NK-92 (cell line): ENCODE results near the gene CEP70.
"Not testable (repeated sequence)": the region's sequence is repeated elsewhere in the genome, so short reads cannot be mapped to it uniquely, and the experiment has no call there.

Experiments
- DNase-seq: peaks from one replicate; lab custom pipeline; 2025; ENCODE audit not compliant: unreplicated experiment; lab: John Stamatoyannopoulos, UW

CEP70 gene

GRCh38 chr3:138593488-138594149, 441 bp downstream of the CEP70 start:
- no peak for DNase-seq

- DNase-seq, result no peak
Observed at GRCh38 chr3:138591392-138591791, 2.7 kb downstream of the CEP70 start.

- no peak for DNase-seq
Observed at GRCh38 chr3:138588445-138588844, 5.6 kb downstream of the CEP70 start.

- no peak for DNase-seq
Observed at GRCh38 chr3:138587374-138587773, 6.7 kb downstream of the CEP70 start.

GRCh38 chr3:138578961-138579574, 15.0 kb downstream of the CEP70 start:
- DNase-seq, result no peak

GRCh38 chr3:138578141-138578540, 15.9 kb downstream of the CEP70 start:
- DNase-seq, result no peak

GRCh38 chr3:138573138-138573537, 20.9 kb downstream of the CEP70 start:
- no peak for DNase-seq

- DNase-seq, result not testable (repeated sequence)
Observed at GRCh38 chr3:138569624-138570023, 24.4 kb downstream of the CEP70 start.

- no peak for DNase-seq
Observed at GRCh38 chr3:138569090-138569489, 25.0 kb downstream of the CEP70 start.

GRCh38 chr3:138567403-138567802, 26.7 kb downstream of the CEP70 start:
- no peak for DNase-seq

GRCh38 chr3:138566293-138566692, 27.8 kb downstream of the CEP70 start:
- DNase-seq, result not testable (repeated sequence)

GRCh38 chr3:138562902-138563301, 31.2 kb downstream of the CEP70 start:
- DNase-seq, result not testable (repeated sequence)

- no peak for DNase-seq
Observed at GRCh38 chr3:138560501-138560900, 33.6 kb downstream of the CEP70 start.

GRCh38 chr3:138559134-138559533, 34.9 kb downstream of the CEP70 start:
- DNase-seq, result no peak

GRCh38 chr3:138554775-138555174, 39.3 kb downstream of the CEP70 start:
- DNase-seq, result not testable (repeated sequence)

- not testable (repeated sequence) for DNase-seq
Observed at GRCh38 chr3:138550958-138551357, 43.1 kb downstream of the CEP70 start.

GRCh38 chr3:138549179-138549977, 44.7 kb downstream of the CEP70 start:
- no peak for DNase-seq

GRCh38 chr3:138547342-138547975, 46.6 kb downstream of the CEP70 start:
- no peak for DNase-seq

GRCh38 chr3:138544546-138544945, 49.5 kb downstream of the CEP70 start:
- DNase-seq, result no peak

- DNase-seq, result no peak
Observed at GRCh38 chr3:138542977-138543376, 51.1 kb downstream of the CEP70 start.

- DNase-seq, result no peak
Observed at GRCh38 chr3:138539352-138539751, 54.7 kb downstream of the CEP70 start.
